HCT116 (cell line): ENCODE results near the gene SLAMF8.

Experiments used
- CBX3 ChIP-seq: IDR thresholded peaks from 2 replicates; pipeline ENCODE4 v1.6.1; 2012; ENCODE audit warnings: low read depth
- EZH2 ChIP-seq: fragments of 200-600 bp; sonication (generic); IDR thresholded peaks from 2 replicates; pipeline ENCODE4 v1.6.1; 2017; ENCODE audit warnings: antibody characterized with exemption, mixed run types
- FOSL1 ChIP-seq: IDR thresholded peaks from 2 replicates; pipeline ENCODE4 v1.6.1; 2012; ENCODE audit warnings: low read depth
- JUND ChIP-seq: IDR thresholded peaks from 2 replicates; pipeline ENCODE4 v1.6.1; 2012
- POLR2A ChIP-seq: IDR thresholded peaks from 2 replicates; pipeline ENCODE4 v1.7.0; 2011; ENCODE audit warnings: borderline replicate concordance; ENCODE audit not compliant: insufficient read depth, insufficient read length; ENCODE audit errors: extremely low read depth
- POLR2AphosphoS5 ChIP-seq: IDR thresholded peaks from 2 replicates; pipeline ENCODE4 v1.6.1; 2011; ENCODE audit warnings: mild to moderate bottlenecking, low read depth, low read length, moderate library complexity
- RAD21 ChIP-seq: IDR thresholded peaks from 2 replicates; pipeline ENCODE4 v1.6.1; 2012; ENCODE audit warnings: low read depth, mild to moderate bottlenecking
- YY1 ChIP-seq: IDR thresholded peaks from 2 replicates; pipeline ENCODE4 v1.6.1; 2011; ENCODE audit warnings: low read length, low read depth, moderate library complexity, mild to moderate bottlenecking; ENCODE audit not compliant: insufficient replicate concordance; ENCODE audit errors: extremely low read depth
- ZNF274 ChIP-seq: fragments of 200-500 bp; sonication (Bioruptor generic); IDR thresholded peaks from 2 replicates; pipeline ENCODE4 v1.6.1; 2014; ENCODE audit warnings: mild to moderate bottlenecking, low read depth, low read length, inconsistent platforms
- TF ChIP-seq, protein P1 (sequence below), 3 experiments: fragments of 200-600 bp in 1 of 3; sonication (generic) in 1 of 3; IDR thresholded peaks in 2 of 3; conservative IDR thresholded peaks in 1 of 3; 2 replicates each; pipeline ENCODE4 v1.5.1; 2012 to 2017; ENCODE audit warnings: low read depth in 2 of 3, low read length in 2 of 3, antibody characterized with exemption in 1 of 3, borderline replicate concordance in 1 of 3, control low read depth in 1 of 3, mild to moderate bottlenecking in 1 of 3, mixed read lengths in 1 of 3, mixed run types in 1 of 3, moderate library complexity in 1 of 3; ENCODE audit not compliant: insufficient read depth in 1 of 3
- TF ChIP-seq, protein P2 (sequence below): IDR thresholded peaks from 2 replicates; pipeline ENCODE4 v1.6.1; 2012

DNA sequence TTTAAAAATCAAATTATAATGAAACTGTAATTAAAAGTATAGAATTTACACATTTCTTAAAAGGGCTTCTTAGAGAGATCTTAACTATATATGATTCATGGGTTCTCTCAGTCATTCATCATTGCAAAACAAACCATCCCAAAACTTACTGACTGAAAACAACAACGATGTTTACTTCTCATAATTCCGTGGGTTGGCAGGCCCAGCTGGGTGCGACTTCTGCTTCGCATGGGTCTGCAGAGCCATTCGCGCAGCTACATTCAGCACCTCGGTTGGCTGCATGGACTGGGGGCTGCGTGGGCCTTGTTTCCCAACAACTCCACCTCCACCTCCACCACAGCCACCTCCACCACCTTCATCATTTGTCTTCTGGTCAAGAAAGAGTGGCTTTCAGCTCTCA lies 4.0 kb downstream of the SLAMF8 start:
- TF ChIP-seq YY1 (no peak), POLR2A (no peak), CBX3 (no peak), FOSL1 (no peak), EZH2 (no peak), RAD21 (no peak), ZNF274 (no peak), JUND (no peak), POLR2AphosphoS5 (no peak)
- TF ChIP-seq, protein P1, sequence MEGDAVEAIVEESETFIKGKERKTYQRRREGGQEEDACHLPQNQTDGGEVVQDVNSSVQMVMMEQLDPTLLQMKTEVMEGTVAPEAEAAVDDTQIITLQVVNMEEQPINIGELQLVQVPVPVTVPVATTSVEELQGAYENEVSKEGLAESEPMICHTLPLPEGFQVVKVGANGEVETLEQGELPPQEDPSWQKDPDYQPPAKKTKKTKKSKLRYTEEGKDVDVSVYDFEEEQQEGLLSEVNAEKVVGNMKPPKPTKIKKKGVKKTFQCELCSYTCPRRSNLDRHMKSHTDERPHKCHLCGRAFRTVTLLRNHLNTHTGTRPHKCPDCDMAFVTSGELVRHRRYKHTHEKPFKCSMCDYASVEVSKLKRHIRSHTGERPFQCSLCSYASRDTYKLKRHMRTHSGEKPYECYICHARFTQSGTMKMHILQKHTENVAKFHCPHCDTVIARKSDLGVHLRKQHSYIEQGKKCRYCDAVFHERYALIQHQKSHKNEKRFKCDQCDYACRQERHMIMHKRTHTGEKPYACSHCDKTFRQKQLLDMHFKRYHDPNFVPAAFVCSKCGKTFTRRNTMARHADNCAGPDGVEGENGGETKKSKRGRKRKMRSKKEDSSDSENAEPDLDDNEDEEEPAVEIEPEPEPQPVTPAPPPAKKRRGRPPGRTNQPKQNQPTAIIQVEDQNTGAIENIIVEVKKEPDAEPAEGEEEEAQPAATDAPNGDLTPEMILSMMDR (IDR thresholded peaks at IDR 0.05 in 2 of 3, conservative IDR thresholded peaks at IDR 0.05 in 1 of 3; ENCODE audit: borderline replicate concordance in 1 of 3, insufficient read depth in 1 of 3, low read depth in 2 of 3, low read length in 2 of 3), result no peak
- TF ChIP-seq, protein P2, sequence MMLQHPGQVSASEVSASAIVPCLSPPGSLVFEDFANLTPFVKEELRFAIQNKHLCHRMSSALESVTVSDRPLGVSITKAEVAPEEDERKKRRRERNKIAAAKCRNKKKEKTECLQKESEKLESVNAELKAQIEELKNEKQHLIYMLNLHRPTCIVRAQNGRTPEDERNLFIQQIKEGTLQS, result no peak
